Measurements from ENCODE around the gene TAF11L4.
"Not testable (repeated sequence)": the region's sequence is repeated elsewhere in the genome, so short reads cannot be mapped to it uniquely, and the experiment has no call there.

Gene TAF11L4

DNA sequence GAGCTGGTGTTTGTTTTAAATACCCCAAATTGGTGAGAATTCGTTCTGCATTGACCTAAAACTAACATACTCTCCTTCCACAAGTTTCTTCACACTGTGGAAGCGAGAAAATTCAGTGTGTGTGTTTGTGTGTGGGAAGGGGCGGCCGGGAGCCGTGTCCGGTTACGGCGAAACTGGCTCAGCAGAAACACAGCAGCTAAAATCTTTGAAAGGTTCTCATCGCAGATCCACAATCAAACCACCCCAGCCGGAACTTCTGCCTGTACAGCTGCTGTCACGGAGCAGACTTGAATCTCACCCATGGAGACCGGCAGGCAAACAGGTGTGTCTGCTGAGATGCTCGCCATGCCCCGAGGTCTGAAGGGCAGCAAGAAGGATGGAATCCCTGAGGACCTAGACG is at the start of gene TAF11L4:
Gene TAF11L4, plus strand, starts transcription at position 301 of the 400 bp plus-strand sequence.
- not testable (repeated sequence) for DNase-seq

DNA sequence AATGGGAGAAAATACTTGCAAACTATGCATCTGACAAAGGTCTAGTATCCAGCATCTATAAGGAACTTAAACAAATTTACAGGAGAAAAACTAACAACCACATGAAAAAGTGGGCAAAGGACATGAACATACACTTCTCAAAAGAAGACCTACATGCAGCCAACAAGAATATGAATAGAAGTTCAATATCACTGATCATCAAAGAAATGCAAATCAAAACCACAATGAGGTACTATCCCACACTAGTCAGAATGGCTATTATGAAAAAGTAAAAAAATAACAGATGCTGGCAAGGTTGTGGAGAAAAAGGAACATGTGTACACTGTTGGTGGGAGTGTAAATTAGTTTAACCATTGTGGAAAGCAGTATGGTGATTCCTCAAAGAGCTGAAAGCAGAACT is 46.5 kb upstream of the TAF11L4 start:
- DNase-seq, result not testable (repeated sequence)

DNA sequence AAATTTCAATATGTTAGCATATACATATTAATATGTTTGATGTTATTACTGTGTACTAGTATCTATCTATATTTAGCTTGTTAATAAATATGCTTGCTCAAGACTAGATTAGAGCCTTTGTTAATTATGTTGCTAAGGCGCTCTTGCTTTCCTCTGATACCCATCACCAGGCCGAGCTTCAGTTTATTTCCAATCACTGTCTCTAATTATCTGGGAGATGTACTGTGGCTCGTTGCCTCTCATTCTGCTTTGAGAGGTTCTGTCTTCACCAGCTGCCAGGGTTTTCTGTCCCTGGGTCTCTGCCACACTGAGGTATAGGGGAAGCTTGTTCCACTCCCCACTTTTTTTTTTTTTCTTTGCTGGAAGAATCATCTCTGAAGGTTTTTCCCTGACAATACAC is 44.6 kb upstream of the TAF11L4 start:
- no peak for DNase-seq

DNA sequence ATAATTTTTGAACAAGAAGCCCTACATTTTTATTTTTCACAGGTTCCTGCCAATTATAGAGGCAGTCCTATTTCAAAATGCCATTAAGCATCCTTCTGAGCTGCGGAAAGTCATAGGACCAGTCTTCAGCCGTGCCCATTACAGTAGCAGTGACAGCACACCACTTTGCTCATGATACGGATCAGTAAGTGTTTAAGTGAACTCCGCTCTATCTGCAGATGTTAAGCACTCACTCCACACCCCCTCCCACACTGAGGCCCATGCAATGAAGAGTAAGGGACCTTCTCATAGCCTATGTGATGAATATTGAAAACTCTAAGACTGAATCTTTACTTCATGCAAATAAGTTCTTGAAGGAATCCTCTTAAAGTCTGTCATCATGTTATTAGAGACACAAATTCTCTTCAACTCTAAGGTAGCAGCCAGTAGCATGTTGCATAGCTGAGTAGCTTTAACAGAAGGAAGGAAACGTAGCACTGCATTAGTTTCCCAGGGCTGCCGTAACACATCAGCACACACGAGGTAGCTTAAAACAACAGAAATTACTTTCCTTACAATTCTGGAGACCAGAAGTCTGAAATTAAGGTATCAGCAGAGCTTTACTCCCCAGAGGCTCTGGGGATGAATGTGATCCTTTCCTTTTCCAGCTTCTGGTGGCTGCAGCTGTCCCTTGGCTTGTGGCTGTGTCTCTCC is 43.9 kb upstream of the TAF11L4 start:
- DNase-seq, result no peak

DNA sequence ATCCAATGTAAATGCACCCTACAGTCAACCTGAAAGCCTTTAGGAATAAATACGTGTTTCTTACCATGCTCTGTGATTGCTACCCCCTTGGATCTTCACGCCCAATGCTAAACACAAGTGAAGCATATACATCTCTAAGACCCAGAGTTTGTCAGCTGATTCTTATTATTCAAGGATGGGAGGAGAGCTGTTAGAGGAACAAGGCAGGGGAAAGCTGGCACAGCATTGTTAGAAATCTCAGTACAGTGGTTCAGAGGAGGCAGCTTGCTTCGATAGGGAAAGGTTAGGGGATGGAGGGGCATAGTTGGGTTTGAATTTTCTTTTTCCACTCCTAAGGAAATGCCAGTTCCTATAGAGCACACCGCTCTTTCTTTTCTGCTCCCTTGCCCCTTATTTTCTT is 40.2 kb upstream of the TAF11L4 start:
- no peak for DNase-seq

DNA sequence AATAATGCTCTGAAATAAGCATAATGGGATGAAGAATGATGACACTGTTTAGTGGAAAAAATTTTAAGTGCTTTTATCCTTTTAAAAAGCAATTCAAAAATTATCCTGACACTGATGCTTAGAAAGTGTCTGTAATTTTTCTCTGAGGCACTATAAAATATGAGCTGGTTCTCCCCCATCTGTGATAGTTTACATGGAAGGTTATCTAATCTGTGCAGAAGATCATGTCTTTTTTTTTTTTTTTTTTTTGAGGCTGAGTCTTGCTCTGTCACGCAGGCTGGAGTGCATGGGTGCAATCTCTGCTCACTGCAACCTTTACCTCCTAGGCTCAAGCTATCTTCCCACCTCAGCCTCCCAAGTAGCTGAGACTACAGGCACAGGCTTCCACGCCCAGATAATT is 38.8 kb upstream of the TAF11L4 start:
- no peak for DNase-seq

DNA sequence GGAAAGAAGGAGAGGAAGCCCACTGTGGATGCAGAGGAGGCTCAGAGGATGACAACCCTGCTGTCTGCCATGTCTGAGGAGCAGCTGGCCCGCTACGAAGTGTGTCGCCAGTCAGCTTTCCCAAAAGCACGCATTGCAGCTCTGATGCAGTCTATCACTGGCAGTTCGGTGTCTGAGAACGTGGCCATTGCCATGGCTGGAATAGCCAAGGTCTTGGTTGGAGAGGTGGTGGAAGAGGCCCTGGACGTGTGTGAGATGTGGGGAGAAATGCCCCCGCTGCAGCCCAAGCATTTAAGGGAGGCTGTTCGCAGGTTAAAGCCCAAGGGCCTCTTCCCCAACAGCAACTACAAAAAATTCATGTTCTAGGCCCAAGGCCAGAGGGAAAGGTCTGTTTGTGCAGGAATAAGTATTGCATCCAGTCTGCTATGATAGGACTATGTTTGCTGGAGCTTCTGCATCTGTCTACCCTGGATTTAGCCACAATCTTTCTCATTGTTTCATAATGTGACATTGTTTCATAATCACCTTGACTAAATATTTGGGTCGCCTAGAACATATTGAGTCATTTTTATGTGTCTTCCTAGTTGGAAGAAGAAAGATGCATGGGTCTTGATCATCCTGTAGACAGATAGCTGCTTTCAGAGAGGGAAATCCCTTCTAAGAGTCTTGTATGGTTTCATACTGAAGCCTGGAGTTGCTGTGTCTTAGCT is 35.0 kb upstream of the TAF11L4 start:
- not testable (repeated sequence) for DNase-seq

DNA sequence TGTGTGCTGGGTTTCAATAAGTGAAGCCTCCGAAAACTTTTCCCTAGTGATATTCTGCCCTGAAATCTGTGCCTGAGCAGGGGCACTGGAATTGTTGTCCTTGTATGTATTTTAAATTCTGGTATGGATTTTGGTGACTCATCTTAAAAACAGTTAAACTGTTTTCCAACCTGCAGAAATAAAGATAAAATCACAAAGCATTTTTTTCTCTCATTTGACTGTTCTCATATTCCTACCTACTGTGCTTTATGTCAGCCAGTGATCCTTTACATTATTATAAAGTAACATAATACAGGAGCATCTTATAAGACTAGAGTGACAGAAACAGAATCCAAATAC is 34.5 kb upstream of the TAF11L4 start:
- DNase-seq, result no peak

DNA sequence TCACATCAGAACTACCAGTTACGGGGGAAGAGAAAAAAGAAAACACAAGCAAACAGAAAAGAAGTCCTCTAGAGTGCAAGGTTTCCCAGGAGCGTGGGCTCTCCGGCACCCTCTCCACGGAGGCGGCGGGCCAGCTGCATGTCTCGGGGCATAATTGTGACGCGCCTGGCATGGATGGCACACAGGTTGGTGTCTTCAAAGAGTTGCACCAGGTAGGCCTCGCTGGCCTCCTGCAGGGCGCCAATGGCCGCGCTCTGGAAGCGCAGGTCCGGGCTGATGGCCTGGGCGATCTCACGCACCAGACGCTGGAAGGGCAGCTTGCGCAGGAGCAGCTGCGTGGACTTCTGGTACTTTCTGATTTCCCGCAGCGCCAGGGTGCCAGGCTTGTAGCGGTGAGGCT is 30.3 kb upstream of the TAF11L4 start:
- DNase-seq, result not testable (repeated sequence)

DNA sequence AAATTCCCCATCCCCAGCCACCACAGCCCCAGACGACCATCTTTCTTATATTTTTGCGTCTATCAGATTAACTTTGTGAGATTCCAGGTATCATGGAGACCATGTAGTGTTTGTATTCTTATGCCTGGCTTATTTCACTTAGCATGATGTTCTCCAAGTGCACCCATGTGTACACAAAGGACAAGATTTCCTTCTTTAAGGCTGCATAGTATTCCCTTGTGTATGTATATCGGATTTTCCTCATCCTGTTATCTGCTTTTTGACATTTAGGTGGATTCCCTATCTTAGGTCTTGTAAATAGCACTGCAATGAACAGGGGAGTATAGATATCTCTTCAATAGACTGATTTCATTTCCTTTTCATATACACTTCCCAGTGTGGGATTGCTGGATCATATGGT is 28.8 kb upstream of the TAF11L4 start:
- no peak for DNase-seq

DNA sequence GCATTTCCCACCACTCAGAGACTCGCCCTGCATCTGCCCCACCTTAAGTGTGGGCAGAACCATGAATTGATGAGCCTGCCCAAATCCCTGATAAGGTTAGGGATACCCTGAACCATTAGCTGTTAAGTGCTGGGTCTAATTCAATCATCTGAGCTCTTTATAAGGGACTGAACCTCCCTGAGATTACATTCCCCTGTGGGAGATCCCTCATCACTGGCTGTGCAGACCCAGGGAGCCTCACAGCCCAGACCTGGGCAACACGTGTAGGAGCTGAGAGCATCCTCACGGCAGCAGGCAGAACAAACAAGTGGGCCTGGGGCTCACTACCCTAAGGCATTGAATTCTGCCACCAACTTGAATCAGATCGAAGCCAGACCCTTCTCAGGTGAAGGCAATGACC is 24.2 kb upstream of the TAF11L4 start:
- DNase-seq, result no peak

DNA sequence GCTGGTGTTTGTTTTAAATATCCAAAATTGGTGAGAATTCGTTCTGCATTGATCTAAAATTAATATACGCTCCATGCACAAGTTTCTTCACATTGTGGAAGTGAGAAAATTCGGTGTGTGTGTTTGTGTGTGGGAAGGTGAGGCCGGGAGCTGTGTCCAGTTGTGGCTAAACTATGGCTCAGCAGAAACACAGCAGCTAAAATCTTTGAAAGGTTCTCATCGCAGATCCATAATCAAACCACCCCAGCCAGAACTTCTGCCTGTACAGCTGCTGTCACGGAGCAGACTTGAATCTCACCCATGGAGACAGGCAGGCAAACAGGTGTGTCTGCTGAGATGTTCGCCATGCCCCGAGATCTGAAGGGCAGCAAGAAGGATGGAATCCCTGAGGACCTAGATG is 23.7 kb upstream of the TAF11L4 start, which contains the start of gene TAF11L2:
Gene TAF11L2, plus strand, starts transcription at position 301 of the 400 bp plus-strand sequence.
- not testable (repeated sequence) for DNase-seq

DNA sequence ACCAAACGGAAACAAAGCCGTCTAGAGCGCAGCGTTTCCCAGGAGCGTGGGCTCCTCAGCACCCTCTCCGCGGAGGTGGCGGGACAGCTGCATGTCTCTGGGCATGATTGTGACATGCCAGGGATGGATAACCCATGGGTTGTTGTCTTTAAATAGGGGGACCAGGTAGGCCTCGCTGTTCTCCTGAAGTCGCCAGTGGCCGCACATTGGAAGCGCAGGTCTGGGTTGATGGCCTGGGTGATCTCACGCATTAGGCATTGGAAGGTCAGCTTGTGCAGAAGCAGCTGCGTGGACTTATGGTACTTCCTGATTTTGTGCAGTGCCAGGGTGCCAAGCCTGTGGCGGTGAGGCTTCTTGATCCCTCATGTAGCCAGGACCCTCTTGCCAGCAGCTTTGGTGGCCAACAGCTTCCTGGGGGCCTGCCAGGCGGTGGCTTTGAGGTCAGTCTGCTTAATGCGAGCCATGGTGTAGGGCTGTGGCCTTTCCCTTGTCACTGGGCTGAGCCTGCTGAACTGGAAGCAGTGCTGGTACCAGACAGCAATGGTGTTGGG is 9.8 kb upstream of the TAF11L4 start:
- no peak for DNase-seq

DNA sequence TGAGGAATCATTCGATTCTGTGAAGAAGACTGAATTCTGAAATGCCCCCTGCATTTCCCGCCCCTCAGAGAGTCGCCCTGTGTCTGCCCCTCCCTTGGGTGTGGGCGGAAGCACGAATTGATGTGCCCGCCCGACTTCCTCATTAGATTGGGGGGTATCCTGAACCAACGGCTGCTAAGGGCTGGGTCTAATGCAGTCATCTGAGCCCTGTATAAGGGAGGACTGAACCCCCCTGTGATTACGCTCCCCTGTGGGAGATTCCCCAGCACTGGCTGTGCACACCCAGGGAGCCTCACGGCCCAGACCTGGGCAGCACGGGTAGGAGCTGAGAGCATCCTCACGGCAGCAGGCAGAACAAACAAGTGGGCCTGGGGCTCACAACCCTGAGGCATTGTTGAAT is 4.1 kb upstream of the TAF11L4 start:
- not testable (repeated sequence) for DNase-seq

DNA sequence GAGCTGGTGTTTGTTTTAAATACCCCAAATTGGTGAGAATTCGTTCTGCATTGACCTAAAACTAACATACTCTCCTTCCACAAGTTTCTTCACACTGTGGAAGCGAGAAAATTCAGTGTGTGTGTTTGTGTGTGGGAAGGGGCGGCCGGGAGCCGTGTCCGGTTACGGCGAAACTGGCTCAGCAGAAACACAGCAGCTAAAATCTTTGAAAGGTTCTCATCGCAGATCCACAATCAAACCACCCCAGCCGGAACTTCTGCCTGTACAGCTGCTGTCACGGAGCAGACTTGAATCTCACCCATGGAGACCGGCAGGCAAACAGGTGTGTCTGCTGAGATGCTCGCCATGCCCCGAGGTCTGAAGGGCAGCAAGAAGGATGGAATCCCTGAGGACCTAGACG is 3.5 kb upstream of the TAF11L4 start, which contains the start of gene TAF11L3:
Gene TAF11L3, plus strand, starts transcription at position 301 of the 400 bp plus-strand sequence.
- DNase-seq, result not testable (repeated sequence)

DNA sequence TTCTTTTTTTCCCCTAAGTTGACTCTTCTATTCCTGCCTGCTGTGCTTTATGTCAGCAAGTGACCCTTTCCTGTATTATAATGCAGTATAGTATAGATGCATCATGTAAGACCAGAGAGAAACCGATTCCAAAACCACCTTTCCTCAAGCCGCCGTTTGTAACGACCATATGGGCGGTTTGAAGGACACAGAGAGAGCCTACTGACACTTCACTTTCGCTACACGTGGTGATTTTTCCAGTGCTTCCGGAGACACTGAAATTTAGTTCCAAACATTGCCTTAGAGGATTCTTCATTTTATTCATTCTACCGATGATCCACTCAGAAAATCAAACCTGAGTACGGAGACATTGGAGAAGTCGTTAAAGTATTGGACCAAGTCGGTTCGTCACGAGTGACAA is 2.1 kb upstream of the TAF11L4 start:
- not testable (repeated sequence) for DNase-seq

DNA sequence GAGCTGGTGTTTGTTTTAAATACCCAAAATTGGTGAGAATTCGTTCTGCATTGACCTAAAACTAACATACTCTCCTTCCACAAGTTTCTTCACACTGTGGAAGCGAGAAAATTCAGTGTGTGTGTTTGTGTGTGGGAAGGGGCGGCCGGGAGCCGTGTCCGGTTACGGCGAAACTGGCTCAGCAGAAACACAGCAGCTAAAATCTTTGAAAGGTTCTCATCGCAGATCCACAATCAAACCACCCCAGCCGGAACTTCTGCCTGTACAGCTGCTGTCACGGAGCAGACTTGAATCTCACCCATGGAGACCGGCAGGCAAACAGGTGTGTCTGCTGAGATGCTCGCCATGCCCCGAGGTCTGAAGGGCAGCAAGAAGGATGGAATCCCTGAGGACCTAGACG is 3.3 kb downstream of the TAF11L4 start, which contains the start of gene TAF11L5:
Gene TAF11L5, plus strand, starts transcription at position 301 of the 400 bp plus-strand sequence.
- DNase-seq, result not testable (repeated sequence)

DNA sequence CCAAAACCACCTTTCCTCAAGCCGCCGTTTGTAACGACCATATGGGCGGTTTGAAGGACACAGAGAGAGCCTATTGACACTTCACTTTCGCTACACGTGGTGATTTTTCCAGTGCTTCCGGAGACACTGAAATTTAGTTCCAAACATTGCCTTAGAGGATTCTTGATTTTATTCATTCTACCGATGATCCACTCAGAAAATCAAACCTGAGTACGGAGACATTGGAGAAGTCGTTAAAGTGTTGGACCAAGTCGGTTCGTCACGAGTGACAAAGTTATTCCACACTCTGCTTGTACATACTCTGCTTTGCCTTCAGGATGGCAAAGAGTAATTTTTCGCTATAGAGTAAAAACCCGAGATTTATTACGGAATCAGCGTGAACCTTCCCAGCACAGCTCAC is 4.9 kb downstream of the TAF11L4 start:
- not testable (repeated sequence) for DNase-seq

DNA sequence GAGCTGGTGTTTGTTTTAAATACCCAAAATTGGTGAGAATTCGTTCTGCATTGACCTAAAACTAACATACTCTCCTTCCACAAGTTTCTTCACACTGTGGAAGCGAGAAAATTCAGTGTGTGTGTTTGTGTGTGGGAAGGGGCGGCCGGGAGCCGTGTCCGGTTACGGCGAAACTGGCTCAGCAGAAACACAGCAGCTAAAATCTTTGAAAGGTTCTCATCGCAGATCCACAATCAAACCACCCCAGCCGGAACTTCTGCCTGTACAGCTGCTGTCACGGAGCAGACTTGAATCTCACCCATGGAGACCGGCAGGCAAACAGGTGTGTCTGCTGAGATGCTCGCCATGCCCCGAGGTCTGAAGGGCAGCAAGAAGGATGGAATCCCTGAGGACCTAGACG is 6.8 kb downstream of the TAF11L4 start, which contains the start of gene TAF11L6:
Gene TAF11L6, plus strand, starts transcription at position 301 of the 400 bp plus-strand sequence.
- not testable (repeated sequence) for DNase-seq
